MCF 10A (cell line): Measurements from ENCODE around the gene EMCN. TPM values are rescaled to one million over a fixed set of nuclear protein-coding genes. Genes with fewer than 3 reads are reported as not detected.
"Not testable (repeated sequence)": the region's sequence is repeated elsewhere in the genome, so short reads cannot be mapped to it uniquely, and the experiment has no call there.

ENCODE experiments used
- BruUV-seq: library from RNA; stranded (reverse); fragments of 400-500 nt; replicated peaks from 2 replicates; lab custom pipeline; 2021; lab: Mats Ljungman, UMichigan
- CTCF ChIA-PET: fragments of 300-600 bp; sonication (Branson Sonifier 250); formaldehyde crosslinking; extraction: SDS; loops from one replicate; lab custom pipeline; 2021; ENCODE audit warnings: antibody characterized with exemption, inconsistent platforms; lab: Yijun Ruan, JAX
- POLR2A ChIA-PET: fragments of 300-600, 350-650 bp; sonication (Branson Sonifier 250); formaldehyde crosslinking; extraction: SDS; loops from one replicate; lab custom pipeline; 2020; ENCODE audit warnings: antibody characterized with exemption, inconsistent platforms; lab: Yijun Ruan, JAX
- DNase-seq: peaks from one replicate; pipeline ENCODE4 v3.0.0-alpha.2; 2018; ENCODE audit not compliant: unreplicated experiment
- H3K27ac Mint-ChIP-seq: one replicate; pipeline ENCODE4 v1.8.0; 2022; ENCODE audit warnings: mild to moderate bottlenecking, low read depth, mixed read lengths; ENCODE audit not compliant: unreplicated experiment
- H3K27me3 Mint-ChIP-seq: one replicate; pipeline ENCODE4 v1.8.0; 2022; ENCODE audit warnings: mixed read lengths; ENCODE audit not compliant: insufficient read depth, unreplicated experiment
- H3K36me3 Mint-ChIP-seq: one replicate; pipeline ENCODE4 v1.8.0; 2022; ENCODE audit warnings: mild to moderate bottlenecking, moderate library complexity, mixed read lengths; ENCODE audit not compliant: insufficient read depth, unreplicated experiment
- H3K4me1 Mint-ChIP-seq: one replicate; pipeline ENCODE4 v1.8.0; 2022; ENCODE audit warnings: mixed read lengths; ENCODE audit not compliant: insufficient read depth, unreplicated experiment
- H3K4me3 Mint-ChIP-seq: one replicate; pipeline ENCODE4 v1.8.0; 2022; ENCODE audit warnings: mild to moderate bottlenecking, moderate library complexity, mixed read lengths; ENCODE audit not compliant: unreplicated experiment
- H3K9me3 Mint-ChIP-seq: one replicate; pipeline ENCODE4 v1.8.0; 2022; ENCODE audit warnings: mixed read lengths; ENCODE audit not compliant: unreplicated experiment
- intact Hi-C: fragments of 100-400 bp; cut with micrococcal nuclease; formaldehyde crosslinking; loops from 2 replicates; pipeline ENCODE4 v1.14.1; 2022
- total RNA-seq: library from RNA; stranded (reverse); gene quantifications from 2 replicates; pipeline ENCODE4 v1.2.3, GENCODE V29; 2022
- TF ChIP-seq, protein P1 (sequence below): fragments of 200-600 bp; IDR thresholded peaks from one replicate; pipeline ENCODE4 v1.8.0; 2022; ENCODE audit warnings: antibody characterized with exemption, mild to moderate bottlenecking; ENCODE audit not compliant: unreplicated experiment

Gene EMCN
- total RNA-seq, 1 experiment from 2014 or later = not detected

- peak; percentile 48 for DNase-seq
Observed at GRCh38 chr4:100356172-100356571, 161.7 kb downstream of the EMCN start.

DNA sequence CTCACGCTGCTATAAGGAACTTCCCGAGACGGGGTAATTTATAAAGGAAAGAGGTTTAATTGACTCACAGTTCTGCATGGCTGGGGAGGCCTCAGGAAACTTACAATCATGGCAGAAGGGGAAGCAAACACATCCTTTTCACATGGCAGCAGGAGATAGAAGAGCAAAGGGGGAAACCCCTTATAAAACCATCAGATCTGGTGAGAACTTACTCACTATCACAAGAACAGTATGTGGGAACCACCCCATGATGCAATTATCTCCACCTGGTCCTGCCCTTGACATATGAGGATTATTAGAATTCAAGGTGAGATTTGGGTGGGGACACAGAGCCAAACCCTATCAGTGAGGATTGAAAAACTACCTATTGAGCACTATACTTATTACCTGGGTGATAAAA lies 165.5 kb downstream of the EMCN start:
- CTCF ChIA-PET, intact Hi-C loops: not testable (repeated sequence)

More at GRCh38 chr4:100356172-100356571, 161.7 kb downstream of the EMCN start:
- no peaks in the 10 kb centered on the region for H3K36me3 Mint-ChIP-seq
- no peak overlapping the region for H3K27ac Mint-ChIP-seq
- CTCF ChIA-PET = no interaction called here
- H3K4me1 Mint-ChIP-seq = no peaks in the 10 kb centered on the region
- intact Hi-C loops = no loop called here
- no TSS peak for BruUV-seq
- no peak overlapping the region for H3K4me3 Mint-ChIP-seq
- POLR2A ChIA-PET = interaction anchor here (1.0 kb wide), 1 partner anchor 18 kb away, joined by 4 read pairs; no protein-coding TSS in a partner anchor
- TF ChIP-seq, protein P1, sequence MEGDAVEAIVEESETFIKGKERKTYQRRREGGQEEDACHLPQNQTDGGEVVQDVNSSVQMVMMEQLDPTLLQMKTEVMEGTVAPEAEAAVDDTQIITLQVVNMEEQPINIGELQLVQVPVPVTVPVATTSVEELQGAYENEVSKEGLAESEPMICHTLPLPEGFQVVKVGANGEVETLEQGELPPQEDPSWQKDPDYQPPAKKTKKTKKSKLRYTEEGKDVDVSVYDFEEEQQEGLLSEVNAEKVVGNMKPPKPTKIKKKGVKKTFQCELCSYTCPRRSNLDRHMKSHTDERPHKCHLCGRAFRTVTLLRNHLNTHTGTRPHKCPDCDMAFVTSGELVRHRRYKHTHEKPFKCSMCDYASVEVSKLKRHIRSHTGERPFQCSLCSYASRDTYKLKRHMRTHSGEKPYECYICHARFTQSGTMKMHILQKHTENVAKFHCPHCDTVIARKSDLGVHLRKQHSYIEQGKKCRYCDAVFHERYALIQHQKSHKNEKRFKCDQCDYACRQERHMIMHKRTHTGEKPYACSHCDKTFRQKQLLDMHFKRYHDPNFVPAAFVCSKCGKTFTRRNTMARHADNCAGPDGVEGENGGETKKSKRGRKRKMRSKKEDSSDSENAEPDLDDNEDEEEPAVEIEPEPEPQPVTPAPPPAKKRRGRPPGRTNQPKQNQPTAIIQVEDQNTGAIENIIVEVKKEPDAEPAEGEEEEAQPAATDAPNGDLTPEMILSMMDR = no peak
- no peaks in the 10 kb centered on the region for H3K27me3 Mint-ChIP-seq
- peaks cover 26% of the 10 kb centered on the region for H3K9me3 Mint-ChIP-seq

GRCh38 chr4:100348473-100348872 lies 169.3 kb downstream of the EMCN start:
- no TSS peak for BruUV-seq
- H3K4me3 Mint-ChIP-seq = no peak overlapping the region
- peaks cover 19% of the 10 kb centered on the region for H3K9me3 Mint-ChIP-seq
- intact Hi-C loops = no loop called here
- TF ChIP-seq, protein P1 = no peak
- POLR2A ChIA-PET = no interaction called here
- H3K36me3 Mint-ChIP-seq = no peaks in the 10 kb centered on the region
- peaks cover 10% of the 10 kb centered on the region for H3K4me1 Mint-ChIP-seq
- peak; percentile 91 for DNase-seq
- CTCF ChIA-PET = no interaction called here
- H3K27ac Mint-ChIP-seq = peak overlapping the region; percentile 93
- H3K27me3 Mint-ChIP-seq = no peaks in the 10 kb centered on the region

More for the DNA sequence above, 165.5 kb downstream of the EMCN start:
- H3K4me3 Mint-ChIP-seq, H3K4me1 Mint-ChIP-seq, BruUV-seq, H3K36me3 Mint-ChIP-seq, H3K27me3 Mint-ChIP-seq, POLR2A ChIA-PET, DNase-seq, H3K27ac Mint-ChIP-seq: not testable (repeated sequence)
- peaks cover 23% of the 10 kb centered on the region for H3K9me3 Mint-ChIP-seq

GRCh38 chr4:100347241-100347640 lies 170.6 kb downstream of the EMCN start:
- CTCF ChIA-PET = no interaction called here
- TF ChIP-seq, protein P1 = no peak
- no peaks in the 10 kb centered on the region for H3K36me3 Mint-ChIP-seq
- no peaks in the 10 kb centered on the region for H3K27me3 Mint-ChIP-seq
- peaks cover 12% of the 10 kb centered on the region for H3K9me3 Mint-ChIP-seq
- POLR2A ChIA-PET = no interaction called here
- no peak for DNase-seq
- BruUV-seq = no TSS peak
- no peak overlapping the region for H3K4me3 Mint-ChIP-seq
- peaks cover 10% of the 10 kb centered on the region for H3K4me1 Mint-ChIP-seq
- intact Hi-C loops = no loop called here
- no peak overlapping the region for H3K27ac Mint-ChIP-seq

GRCh38 chr4:100345585-100345984 lies 172.2 kb downstream of the EMCN start:
- TF ChIP-seq, protein P1 = no peak
- ChIA-PET CTCF (no interaction called here), POLR2A (no interaction called here)
- Mint-ChIP-seq H3K9me3 (peaks cover 8% of the 10 kb centered on the region), H3K4me1 (peaks cover 10% of the 10 kb centered on the region), H3K27me3 (no peaks in the 10 kb centered on the region), H3K36me3 (no peaks in the 10 kb centered on the region), H3K27ac (no peak overlapping the region), H3K4me3 (no peak overlapping the region)
- intact Hi-C loops = no loop called here
- BruUV-seq = no TSS peak
- no peak for DNase-seq
